Cardiac fibroblast (primary cell): Measurements from ENCODE around the gene PSMC5.
"Not testable (repeated sequence)": the region's sequence is repeated elsewhere in the genome, so short reads cannot be mapped to it uniquely, and the experiment has no call there.

Experiments
- DNase-seq, 2 donors: peaks; one replicate each; pipeline versions ENCODE4 v3.0.0 to v3.0.0-alpha.2; 2010; ENCODE audit warnings: low read depth in 2 of 2
- H3K4me3 ChIP-seq, 2 donors: replicated peaks in 1 of 2; 1 replicate in 1 of 2; 2 replicates in 1 of 2; pipeline ENCODE4 v1.5.1; 2011; ENCODE audit warnings: low read depth in 2 of 2, low read length in 2 of 2, mild to moderate bottlenecking in 2 of 2, moderate library complexity in 1 of 2
- CTCF ChIP-seq: IDR thresholded peaks from one replicate; pipeline ENCODE4 v1.5.1; 2011; ENCODE audit warnings: low read depth, mild to moderate bottlenecking, low read length, inconsistent platforms

PSMC5 gene

GRCh38 chr17:63869491-63870291, 42.5 kb downstream of the PSMC5 start:
- TF ChIP-seq CTCF: peak; percentile 3
- peak in 1 of 2 donors; percentile 12 for DNase-seq
- not testable (repeated sequence) for H3K4me3 ChIP-seq

GRCh38 chr17:63870292-63870665, 43.0 kb downstream of the PSMC5 start:
- H3K4me3 ChIP-seq, DNase-seq: not testable (repeated sequence)

- not testable (repeated sequence) for DNase-seq, H3K4me3 ChIP-seq
Observed at GRCh38 chr17:63871646-63872365, 44.6 kb downstream of the PSMC5 start.

GRCh38 chr17:63873577-63873976, 46.3 kb downstream of the PSMC5 start, which contains the start of gene CSH2:
CSH2 (minus strand) TSS chr17:63873677; CDS start chr17:63873614, 63 bp downstream.
- not testable (repeated sequence) for H3K4me3 ChIP-seq, DNase-seq

- not testable (repeated sequence) for DNase-seq, H3K4me3 ChIP-seq
Observed at GRCh38 chr17:63874061-63874626, 46.9 kb downstream of the PSMC5 start.

- H3K4me3 ChIP-seq, DNase-seq: not testable (repeated sequence)
Observed at GRCh38 chr17:63874693-63875092, 47.5 kb downstream of the PSMC5 start.

GRCh38 chr17:63878413-63878812, 51.2 kb downstream of the PSMC5 start:
- H3K4me3 ChIP-seq, DNase-seq: not testable (repeated sequence)

- no peak overlapping the region for H3K4me3 ChIP-seq
- TF ChIP-seq CTCF: no peak
- DNase-seq: no peak
Observed at GRCh38 chr17:63880706-63881105, 53.5 kb downstream of the PSMC5 start.

GRCh38 chr17:63881337-63881736, 54.1 kb downstream of the PSMC5 start:
- not testable (repeated sequence) for H3K4me3 ChIP-seq, DNase-seq
- TF ChIP-seq CTCF: peak; percentile 3
